GM21529 (cell line): ENCODE data around the gene ITPRID1.
"Not testable (repeated sequence)": the region's sequence is repeated elsewhere in the genome, so short reads cannot be mapped to it uniquely, and the experiment has no call there.

ENCODE experiments used
- ATAC-seq: cut with Tn5 transposase; IDR thresholded peaks from one replicate; pipeline ENCODE4 v1.9.1; 2021; ENCODE audit not compliant: unreplicated experiment

ITPRID1 gene

DNA sequence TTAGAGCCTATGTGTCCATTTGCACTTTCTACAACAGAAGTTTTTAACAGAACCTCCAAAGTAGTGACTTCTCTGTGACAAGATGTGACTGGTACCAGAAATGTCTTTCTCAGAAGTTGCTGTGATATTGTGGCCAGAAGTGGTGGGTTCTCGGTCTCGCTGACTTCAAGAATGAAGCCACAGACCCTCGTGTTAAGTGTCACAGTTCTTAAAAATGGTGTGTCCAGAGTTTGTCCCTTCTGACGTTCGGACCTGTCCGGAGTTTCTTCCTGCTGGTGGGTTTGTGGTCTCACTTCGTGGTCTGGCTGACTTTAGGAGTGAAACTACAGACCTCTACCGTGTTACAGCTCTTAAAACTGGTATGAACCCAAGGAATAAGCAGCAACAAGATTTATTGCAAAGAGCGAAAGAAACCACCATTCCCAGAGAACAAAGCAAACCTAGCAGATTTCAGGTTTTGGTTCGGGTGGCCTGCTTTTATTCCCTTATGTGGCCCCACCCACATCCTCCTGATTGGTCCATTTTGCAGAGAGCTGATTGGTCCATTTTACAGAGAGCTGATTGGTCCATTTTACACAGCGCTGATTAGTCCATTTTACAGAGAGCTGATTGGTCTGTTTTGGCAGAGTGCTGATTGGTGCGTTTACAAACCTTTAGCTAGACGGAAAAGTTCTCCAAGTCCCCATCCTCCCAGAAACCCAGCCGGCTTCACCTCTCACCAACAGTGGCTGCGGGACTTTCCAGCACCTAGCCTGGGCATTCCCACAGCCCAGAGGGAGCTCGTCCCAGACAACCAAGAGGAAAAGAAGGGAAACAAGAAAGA lies 3.0 kb downstream of the ITPRID1 start:
- no peak for ATAC-seq

- ATAC-seq, result no peak
These were observed 3.6 kb downstream of the ITPRID1 start for GRCh38 chr7:31517513-31517912.

GRCh38 chr7:31518766-31519165 lies 4.9 kb downstream of the ITPRID1 start:
- ATAC-seq, result no peak

DNA sequence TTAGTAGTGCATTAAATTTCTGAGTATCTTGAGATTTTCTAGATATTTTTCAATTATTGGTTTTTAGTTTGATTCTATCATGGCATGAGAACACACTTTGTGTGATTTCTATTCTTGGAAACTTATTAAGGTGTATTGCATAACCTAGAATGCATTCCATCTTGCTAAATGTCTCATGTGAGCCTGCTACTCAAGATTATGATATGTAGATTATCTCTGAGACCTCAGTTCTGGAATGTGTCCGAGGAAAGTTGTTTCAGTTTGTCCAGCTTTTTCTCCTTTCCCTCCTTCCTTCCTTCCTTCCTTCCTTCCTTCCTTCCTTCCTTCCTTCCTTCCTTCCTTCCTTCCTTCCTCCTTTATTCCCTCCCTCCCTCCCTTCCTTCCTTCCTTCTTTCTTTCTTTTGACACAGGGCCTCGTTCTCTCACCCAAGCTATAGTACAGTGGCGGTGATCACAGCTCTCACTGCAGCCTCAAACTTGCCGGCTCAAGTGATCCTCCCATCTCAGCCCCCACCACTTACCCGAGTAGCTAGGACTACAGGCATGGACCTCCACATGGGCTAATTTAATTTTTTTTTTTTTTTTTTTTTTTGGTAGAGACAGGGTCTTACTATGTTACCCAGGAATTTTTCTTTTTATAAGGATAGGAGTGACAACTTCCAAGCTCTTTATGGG lies 7.6 kb downstream of the ITPRID1 start:
- ATAC-seq, result no peak

GRCh38 chr7:31526864-31527263 lies 13.0 kb downstream of the ITPRID1 start:
- ATAC-seq, result no peak

- no peak for ATAC-seq
These were observed 15.2 kb downstream of the ITPRID1 start for GRCh38 chr7:31529103-31529502.

DNA sequence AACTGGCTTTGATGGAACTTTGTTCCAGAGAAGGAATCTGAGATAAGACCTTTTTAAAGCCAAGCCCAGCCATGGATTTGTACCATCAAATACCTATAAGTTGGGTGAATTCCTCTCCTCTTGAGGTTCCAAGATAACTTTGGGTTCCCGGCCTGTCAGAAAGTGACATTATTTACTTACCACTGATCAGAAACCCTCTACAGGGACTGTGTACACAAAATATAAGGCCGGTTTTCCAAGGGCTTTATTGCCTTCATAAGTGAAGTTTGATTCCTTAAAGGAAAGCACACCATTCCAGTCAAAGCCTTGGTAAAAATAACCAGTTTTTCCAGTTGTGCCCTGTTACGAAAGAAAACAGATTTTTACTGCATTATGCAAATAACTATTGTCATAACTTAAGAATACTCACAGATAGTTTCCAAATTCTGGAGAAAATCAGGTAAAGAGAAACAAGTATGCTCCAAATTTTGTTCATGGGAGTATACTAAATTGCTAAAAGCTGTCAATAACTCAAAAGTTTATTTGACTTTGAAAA lies 26.8 kb downstream of the ITPRID1 start:
- not testable (repeated sequence) for ATAC-seq

DNA sequence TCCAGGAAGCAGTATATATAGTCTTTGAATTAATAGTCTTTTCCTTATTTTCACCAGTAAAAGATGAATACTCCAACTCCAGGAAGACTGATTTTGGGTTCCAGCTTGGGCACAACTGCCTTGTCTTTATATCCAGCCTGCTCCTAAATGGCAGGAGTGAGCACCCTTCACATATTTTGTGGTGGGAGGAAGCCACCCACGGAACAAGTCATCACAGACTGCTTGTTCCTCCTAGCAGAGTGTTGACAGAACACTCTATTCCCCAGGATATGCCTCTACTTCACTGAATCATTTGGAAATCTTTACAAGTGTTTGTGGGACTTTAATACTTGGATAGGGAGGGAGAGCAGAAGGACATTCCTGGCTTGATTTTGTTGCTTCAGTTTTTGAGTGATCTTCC lies 31.7 kb downstream of the ITPRID1 start:
- ATAC-seq, result no peak

- no peak for ATAC-seq
These were observed 35.7 kb downstream of the ITPRID1 start for GRCh38 chr7:31549611-31550010.

- ATAC-seq, result no peak
These were observed 36.5 kb downstream of the ITPRID1 start for GRCh38 chr7:31550432-31550831.

DNA sequence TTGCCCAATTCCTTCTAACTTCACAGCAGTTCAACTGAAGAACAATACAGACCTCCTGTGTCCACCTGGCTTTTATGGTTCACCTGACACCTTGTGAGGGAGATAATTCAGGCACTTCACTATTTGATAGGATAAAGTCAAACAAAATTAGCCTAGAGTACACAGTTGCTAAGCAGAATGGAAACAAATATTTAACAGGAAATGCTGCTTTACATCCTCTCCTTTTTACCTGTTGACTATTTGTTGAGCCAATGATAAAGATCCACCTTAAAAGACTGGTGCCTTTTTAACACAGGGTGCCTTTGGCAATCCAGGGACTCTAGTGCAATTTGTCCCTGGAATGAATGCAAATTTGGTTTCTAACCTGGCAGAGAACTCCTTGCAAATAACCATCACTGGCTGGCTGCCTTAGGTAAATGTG lies 39.8 kb downstream of the ITPRID1 start:
- no peak for ATAC-seq

- ATAC-seq, result no peak
These were observed 48.1 kb downstream of the ITPRID1 start for GRCh38 chr7:31562002-31562401.

DNA sequence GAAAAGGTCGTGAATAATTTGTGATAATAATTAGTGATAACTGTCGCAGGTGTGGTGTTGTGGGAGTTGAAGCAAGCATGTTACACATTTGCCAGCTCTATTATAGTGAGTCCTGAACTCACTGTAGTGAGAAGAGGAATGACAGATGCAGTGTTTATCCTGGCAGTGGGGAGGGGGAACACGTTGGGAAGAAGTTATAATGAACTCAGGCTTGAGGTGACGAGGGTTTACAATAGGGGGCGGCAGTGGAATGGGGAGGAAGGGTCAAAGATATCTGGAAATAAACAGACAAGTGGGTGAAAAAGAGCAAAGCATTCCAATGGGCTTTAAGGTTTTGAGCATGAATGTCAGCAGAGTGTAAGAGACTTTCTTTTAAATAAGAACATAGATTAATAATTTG lies 49.6 kb downstream of the ITPRID1 start:
- ATAC-seq, result no peak

- no peak for ATAC-seq
These were observed 50.1 kb downstream of the ITPRID1 start for GRCh38 chr7:31563951-31564350.

DNA sequence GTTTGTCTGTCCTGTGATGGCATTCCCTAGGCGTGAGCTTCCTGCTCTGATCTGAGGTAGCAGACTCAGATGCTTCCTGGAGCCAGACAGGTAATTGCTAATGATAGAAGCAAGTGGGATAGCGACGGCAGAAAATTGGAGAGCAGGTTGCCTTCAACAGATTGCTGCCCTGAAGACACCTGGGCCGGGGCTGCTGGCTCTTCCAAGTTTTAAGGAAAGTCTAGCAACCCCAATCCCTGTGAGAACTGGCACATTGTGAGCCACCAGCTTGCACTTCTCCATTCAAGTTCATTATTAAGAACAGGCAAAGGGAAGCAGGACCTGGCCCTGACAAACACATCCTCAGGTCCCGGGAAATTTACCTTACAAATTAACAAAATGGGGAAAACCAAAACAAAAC lies 50.8 kb downstream of the ITPRID1 start:
- ATAC-seq, result no peak

DNA sequence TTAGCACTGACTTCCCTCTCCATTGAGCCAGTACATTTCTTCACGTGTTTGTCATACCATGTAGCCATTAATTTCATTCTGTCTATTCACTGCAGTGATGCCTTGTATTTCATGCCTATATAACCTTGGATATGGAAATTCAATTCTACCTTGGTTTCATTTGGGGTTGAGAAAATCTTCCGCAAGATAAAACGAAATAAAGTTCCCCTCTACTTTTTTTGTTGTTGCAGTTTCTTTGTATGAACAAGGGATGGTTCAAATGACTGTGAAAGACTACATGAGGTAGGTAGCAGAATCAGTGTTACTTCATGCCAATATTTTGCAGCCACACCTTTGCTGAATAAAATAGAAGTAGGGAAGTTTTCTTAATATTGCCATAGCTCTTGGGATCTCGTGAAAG lies 55.6 kb downstream of the ITPRID1 start:
- no peak for ATAC-seq

DNA sequence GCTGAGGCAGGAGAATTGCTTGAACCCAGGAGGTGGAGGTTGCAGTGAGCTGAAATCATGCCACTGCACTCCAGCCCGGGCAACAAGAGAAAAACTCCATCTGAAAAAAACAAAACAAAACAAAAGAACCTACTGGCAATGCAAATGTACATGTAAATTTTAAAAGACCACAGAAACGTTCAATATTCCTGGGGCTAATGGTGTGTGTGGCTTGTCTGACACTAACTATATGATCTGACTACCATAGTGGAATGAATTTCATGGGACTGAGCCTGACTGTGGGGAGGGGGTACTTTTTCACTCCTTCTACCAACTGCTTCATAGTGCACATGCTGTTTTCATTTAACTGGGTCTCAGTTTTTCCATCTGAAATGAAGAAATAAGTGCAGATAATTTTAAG lies 69.6 kb downstream of the ITPRID1 start:
- no peak for ATAC-seq

DNA sequence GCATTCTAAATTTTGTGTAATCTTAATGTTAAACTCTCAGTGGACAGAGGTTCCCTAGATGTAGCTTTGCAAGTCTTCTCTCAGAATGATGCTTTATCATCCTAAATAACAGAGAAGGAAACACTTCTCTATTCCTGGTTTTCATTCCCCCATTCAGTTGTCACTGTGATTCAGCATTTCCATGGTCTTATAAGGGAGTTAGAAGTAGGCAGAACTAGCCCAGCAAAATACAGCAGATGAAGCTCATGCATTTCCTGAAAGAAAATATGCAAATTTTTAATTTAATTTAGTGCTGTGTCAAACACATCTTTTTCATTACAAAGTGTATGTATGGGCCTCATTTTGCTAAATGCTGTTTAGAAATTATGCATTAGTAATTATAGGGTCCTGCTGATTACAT lies 70.1 kb downstream of the ITPRID1 start:
- no peak for ATAC-seq

DNA sequence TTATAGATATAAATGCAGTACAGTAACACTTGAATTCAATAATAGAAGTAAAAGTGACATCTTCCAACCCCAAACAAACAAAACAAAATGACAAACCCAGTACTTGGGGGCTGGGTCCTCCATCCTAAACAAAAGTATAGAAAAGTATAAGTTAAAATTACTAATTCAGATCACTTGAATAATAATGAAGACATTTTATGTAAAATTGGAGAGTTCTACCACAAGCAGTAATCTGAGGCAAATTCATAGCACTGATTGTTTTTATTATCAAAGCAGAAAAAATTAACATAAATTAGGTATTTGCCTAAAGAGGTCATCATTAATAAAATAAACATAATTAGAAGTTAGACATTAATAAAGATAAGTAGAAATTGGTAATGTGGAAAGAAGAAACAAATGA lies 81.5 kb downstream of the ITPRID1 start:
- ATAC-seq, result no peak

- no peak for ATAC-seq
These were observed 88.2 kb downstream of the ITPRID1 start for GRCh38 chr7:31602041-31602625.

DNA sequence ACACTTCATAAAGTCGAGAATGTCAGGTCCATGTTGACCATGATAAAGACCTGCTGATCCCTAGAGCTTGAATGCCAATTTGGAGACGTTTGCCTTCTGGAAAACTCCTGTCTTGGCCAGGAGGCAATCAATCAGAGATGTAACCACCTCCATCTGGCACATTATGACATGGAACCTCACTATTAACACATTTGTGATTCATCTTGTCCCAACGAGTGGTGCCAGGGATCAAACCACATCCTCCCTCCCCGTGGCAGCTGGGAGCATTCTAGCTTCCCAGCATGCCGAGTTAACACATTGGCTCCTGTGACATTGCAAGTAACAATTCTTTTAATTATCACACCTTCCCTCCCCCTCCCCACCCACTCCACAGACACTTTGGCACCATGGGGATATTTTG lies 89.2 kb downstream of the ITPRID1 start:
- ATAC-seq, result no peak

DNA sequence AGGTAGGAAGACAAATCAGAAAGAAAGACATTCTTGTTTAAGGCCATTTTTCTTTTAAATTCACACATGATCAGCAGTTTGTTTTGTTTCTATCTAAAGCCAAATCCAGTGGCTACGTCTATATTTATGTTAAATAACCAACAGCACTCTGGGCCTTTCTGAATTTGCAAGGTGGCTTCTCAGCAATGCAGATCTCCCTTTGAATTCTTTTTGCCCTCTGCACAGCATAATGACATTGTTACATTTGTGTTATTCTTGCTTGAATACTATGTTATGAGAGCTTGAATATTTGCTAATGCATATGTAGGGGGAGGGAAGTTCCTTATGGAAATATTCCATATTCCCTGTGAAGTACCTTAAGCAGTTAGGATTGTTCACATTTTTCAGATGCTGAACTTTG lies 99.7 kb downstream of the ITPRID1 start:
- no peak for ATAC-seq
